Jurkat, Clone E6-1 (cell line): ENCODE data around the gene ALK.

Source experiments
- DNase-seq: peaks from one replicate; pipeline ENCODE4 v3.0.0-alpha.2; 2011; ENCODE audit warnings: low read depth, low spot score
- H3K4me3 ChIP-seq: 2 replicates; pipeline ENCODE4 v1.5.1; 2011; ENCODE audit warnings: mild to moderate bottlenecking, low read length, control low read depth, moderate library complexity

The ALK gene

DNA sequence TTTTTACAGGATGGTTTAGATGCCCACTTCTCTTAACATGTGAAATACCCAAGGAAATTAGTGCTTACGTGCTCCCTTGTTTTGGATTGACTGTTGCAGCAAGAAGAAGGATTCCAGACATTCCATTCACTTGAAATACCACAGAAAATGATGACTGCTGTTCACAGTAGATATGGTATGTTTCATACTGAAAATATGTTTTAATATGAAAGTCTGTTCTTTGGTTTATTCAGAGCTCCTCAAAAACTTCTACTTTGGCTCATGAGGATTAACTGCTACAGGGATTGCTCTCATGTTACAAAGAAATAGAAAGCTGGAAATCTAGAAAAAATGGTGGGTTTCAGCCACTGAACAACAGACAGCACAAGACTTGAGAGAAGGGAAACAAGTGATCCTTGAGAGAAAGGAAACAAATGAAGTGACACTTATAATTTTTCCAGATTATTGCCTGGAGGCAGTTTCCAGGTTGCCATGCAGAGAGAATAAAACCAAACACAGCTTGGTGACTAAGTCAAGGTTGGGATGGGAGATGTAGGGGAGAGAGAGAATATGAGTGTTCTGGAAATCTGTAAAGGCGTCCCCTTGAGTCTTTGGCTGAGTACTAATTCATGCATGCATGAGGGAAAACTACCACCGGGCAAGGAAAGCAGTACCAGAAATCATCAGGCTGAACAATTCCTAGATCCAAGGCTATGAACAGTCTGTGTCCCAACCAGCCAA lies 458.0 kb downstream of the ALK start:
- no peak for DNase-seq
- H3K4me3 ChIP-seq = no peak overlapping the region

GRCh38 chr2:29462293-29462692 lies 459.1 kb downstream of the ALK start:
- DNase-seq = no peak

DNA sequence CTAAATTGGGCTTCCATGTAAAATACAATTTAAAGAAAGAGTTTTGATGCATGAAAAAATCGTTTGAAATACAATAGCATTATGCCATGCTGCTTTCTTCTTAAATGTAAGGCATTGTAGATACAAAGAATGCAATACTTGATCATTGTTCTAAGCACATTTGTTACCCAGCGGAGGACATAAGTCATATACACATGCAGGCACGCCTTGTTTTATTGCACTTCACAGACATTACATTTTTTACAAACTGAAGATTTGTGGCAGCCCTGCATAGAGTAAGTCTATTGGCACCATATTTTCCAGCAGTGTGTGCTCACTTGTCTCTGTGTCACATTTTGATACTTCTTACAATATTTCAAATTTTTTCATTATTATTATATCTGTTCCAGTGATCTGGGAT lies 461.2 kb downstream of the ALK start:
- no peak overlapping the region for H3K4me3 ChIP-seq
- DNase-seq = no peak

More at GRCh38 chr2:29462293-29462692, 459.1 kb downstream of the ALK start:
- H3K4me3 ChIP-seq = no peak overlapping the region

DNA sequence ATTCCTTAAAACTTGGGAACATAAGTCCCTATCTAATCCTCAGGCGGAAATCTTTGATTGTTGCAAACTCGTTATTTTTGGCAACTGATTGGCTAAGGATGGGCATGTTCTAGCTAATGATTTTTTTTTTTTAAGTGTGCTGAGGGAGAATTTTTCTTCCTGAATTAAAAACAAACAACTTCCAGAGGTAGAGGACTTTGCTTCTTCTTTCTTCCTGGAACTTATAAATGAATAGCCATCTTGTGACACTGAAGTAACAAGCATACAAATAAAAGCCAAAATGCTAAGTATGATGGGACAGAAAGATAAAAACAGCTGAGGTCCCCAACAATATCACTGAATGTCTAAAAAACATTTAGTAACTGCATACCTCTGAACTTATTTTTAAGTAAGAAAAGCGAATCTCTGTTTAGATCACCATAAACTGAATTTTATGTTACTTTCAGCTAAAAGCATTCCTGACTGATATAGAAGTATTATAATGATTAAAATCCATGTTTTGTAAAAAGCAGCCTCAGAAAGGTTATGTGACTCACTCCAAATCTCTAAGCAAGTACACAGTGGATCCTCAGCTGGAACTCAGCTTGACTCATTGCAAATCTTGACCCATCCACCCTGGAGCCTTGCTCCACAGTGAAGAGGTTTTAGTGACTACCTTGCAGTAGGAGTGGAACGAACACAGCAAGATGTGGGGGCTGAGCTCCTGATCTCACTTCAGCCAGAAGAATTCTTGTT lies 461.8 kb downstream of the ALK start:
- no peak overlapping the region for H3K4me3 ChIP-seq
- no peak for DNase-seq

GRCh38 chr2:29456429-29456828 lies 465.0 kb downstream of the ALK start:
- no peak for DNase-seq
- H3K4me3 ChIP-seq = no peak overlapping the region

- H3K4me3 ChIP-seq = no peak overlapping the region
- DNase-seq = no peak
Measured at GRCh38 chr2:29455200-29455860, 466.1 kb downstream of the ALK start.

DNA sequence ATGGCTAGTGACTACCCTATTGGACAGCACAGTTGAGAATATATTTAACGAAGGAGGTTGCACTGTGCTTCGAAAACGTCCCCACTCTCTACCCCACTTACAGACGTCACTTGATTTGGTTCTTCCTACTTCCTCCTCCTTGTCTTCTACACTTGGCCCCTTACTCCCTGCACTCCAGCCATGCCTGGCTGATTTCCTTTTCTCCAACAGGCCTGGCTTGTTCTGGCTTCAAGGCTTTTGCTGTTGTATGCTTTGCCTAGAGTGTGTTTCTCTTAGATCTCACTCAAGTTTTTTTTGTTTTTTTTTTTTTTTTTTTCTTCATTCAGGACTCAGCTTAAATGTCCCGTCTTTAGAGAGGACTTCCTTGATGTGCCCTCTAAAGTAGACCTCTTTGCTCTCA lies 469.4 kb downstream of the ALK start:
- no peak overlapping the region for H3K4me3 ChIP-seq
- DNase-seq = no peak

GRCh38 chr2:29450596-29451222 lies 470.7 kb downstream of the ALK start:
- no peak for DNase-seq
- no peak overlapping the region for H3K4me3 ChIP-seq

GRCh38 chr2:29449499-29449898 lies 471.9 kb downstream of the ALK start:
- no peak overlapping the region for H3K4me3 ChIP-seq
- no peak for DNase-seq

DNA sequence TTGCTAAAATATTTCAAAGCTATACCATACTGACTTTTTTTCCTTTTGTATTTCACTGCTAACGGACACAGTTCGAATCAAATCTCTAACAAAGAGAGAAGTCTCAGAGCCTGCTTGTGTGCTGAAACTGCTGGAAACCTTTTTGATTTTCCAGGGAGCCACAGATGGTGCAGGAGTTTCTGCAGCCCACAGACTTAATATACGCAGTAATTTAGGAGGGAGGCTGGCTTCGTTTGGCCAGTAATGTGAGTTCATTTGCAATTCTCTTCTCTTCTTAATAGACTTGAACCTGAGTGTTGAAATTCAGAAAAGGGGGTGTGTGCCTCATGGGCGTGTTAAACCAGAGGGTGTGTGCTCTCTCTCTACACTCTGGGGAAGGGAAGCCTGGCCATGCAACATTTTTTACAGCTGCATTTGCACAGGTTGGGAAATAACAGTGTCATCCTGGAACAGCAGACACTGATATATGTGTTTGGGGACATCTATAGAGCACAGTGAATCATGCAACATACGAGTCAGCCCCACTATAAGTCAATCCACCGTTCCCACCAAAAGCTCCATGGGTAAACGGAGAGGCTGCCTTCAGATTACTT lies 473.2 kb downstream of the ALK start:
- DNase-seq = no peak

DNA sequence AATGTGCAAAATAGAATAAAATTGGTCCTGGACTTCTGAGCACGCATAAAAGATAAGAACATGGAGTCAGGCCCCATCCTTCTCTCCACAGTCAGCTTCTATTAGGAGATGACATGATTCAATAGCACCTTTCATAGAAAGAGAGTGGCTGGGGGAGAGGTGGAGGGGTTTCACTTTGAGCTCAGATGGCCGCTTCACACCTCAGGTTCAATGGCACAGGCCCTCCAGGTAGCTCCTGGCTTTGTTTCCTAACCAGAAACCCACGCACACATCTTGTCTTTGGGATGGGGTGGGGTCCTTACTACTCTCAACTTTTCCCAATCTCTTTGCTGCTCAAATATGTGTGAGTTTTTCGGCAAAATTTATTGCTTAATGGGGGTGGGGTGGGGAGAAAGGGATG lies 473.9 kb downstream of the ALK start:
- no peak overlapping the region for H3K4me3 ChIP-seq
- DNase-seq = no peak

More for the DNA sequence above, 473.2 kb downstream of the ALK start:
- no peak overlapping the region for H3K4me3 ChIP-seq

DNA sequence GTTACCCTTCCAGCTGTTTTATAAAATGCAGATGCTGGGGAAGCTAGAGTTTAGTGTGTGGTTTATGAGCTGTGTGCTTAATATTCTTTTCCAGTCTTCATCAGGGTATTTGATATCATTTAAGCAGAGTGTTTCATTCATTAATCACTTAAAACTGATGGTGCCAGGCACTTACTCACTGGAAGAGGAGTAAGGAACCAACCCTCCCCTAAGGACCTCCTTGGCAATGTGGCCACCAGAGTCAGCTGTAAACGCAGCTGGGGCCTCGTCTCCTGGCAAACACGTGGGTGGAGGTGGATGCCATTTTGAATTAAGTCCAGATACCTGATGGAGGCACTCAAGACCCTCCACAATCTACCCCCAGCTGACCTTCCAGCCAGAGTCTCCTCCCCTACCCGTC lies 474.5 kb downstream of the ALK start:
- H3K4me3 ChIP-seq = no peak overlapping the region
- no peak for DNase-seq

DNA sequence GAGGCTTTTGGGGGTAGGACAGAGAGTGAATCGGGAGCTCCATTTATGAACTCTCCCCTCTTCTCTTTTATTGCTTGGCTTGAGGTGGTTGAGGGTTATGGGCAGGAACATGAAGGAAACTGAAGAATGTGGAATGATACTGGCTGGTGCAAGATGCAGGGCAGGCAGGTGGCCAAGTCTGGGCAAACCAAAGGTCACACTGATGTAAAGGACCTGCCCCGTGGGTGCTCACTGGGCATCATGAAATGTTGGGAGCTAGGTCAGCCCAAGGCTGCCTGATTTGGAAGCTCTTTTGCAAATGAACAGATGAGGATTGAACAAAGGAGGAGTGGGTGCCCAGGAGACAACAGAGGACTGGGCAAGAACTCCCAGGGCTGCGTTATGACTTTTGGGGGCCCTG lies 477.2 kb downstream of the ALK start:
- no peak for DNase-seq
- no peak overlapping the region for H3K4me3 ChIP-seq

- H3K4me3 ChIP-seq = no peak overlapping the region
- DNase-seq = peak; percentile 5
Measured at GRCh38 chr2:29443627-29444026, 477.8 kb downstream of the ALK start.

DNA sequence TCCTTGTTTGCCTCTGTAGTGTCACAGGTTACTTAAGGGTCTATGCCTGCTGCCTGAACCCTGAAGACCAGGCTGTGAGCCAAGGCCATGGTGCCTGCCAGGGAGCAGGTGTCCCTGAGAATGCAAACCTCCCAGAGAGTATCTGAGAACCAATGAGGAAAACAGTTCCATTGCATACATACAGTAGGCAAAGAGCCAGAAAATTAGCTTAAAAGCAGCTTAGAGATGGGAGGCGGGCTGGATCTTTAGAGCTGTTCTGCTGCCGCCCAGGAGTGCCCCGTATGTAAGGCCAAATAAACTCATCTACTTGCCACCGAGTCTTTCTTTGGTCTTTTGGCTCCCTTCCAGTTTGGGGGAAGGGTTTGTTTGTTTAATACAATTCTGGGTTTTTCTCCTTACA lies 478.2 kb downstream of the ALK start:
- no peak overlapping the region for H3K4me3 ChIP-seq
- DNase-seq = no peak

GRCh38 chr2:29440921-29441623 lies 480.3 kb downstream of the ALK start:
- no peak overlapping the region for H3K4me3 ChIP-seq
- DNase-seq = no peak

DNA sequence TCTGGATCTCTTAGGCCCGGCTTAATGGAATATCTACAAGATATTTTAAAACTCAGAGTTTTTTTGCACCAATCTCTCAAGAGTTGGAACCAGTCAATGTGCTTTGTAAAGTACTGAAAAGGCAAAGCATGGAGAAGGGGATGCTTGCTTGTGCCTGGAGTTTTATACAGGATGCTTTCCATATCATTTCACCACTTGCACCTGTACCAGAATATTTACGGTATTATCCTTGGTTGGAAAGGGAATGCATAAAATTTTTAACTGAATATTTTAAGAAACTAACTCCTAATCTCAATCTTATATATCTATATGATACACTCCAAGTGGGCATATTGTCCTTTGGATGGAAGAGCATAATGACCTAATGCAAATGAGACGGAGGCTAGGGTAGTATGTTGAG lies 487.5 kb downstream of the ALK start:
- no peak for DNase-seq
- no peak overlapping the region for H3K4me3 ChIP-seq

DNA sequence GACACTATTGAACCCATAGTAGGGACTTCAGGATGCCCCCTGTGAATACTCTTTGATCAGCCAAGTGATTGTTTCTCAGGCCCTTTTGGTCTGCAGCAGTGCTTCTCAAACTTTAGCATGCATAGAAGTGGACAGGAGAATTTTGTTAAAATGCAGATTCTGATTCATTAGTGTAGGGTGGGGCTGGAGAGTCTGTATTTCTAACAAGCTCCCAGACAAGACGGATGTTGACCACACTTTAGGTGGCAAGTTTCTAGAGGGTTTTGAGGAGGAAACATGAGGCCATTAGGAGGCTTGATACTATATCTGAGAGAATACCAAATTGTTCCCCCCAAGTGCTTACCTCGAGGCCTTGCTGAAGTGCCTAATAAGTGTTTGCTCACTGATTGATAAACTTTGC lies 488.3 kb downstream of the ALK start:
- no peak overlapping the region for H3K4me3 ChIP-seq
- DNase-seq = no peak

DNA sequence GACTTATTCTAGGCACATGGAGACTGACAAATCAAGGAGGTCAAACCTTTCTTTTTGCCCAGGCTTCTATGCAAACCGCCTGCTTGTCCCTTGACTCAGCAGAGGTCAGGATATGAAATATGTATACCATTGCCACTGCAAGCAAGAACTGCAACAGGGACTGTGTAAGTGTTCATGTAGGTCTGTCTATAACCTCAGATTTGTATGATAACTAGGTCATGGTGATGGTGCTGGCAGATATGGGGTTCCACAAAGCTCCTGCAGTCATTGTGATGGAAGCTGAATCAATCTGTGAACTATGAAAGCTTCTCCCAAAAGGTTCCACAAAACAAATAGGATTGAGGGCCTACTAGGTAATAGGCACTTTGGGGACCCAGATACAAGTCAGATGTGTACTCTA lies 489.9 kb downstream of the ALK start:
- no peak for DNase-seq
- no peak overlapping the region for H3K4me3 ChIP-seq
